HL-60/S4 treated with phorbol 12-myristate 13-acetate at 8.2 ng/mL for 4 days and 3 days (cell line): ENCODE measurements around the gene TCEAL2.
"Not testable (repeated sequence)": the region's sequence is repeated elsewhere in the genome, so short reads cannot be mapped to it uniquely, and the experiment has no call there.

Experiments used
- in situ Hi-C: fragments of 300-500 bp; cut with MboI; formaldehyde crosslinking; loops from 2 replicates; pipeline ENCODE4 v1.15.0; 2022; ENCODE audit warnings: low sequenced_read_pairs

TCEAL2 gene

DNA sequence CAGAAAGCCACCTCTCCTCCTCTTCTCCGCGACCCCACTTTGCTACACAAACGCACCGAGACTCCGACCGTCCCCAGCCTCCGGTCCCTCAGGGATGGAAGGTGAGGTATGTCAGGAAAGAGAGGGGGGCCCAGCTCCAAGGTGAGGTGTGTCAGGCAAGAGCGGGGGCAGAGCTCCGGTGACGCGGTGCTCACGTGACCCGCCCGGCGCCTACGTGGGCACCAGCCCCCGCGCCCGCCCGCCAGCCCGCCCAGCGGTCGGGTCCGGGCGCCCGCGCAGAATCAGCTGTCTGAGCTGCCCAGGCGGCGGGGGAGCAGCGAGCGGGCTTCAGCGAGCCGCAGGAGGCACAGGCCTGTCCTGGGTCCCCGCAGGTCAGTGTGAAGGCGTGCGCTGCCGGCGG lies at the start of gene TCEAL2:
TSS of gene TCEAL2 (plus strand) at position 244 of the 400 bp plus-strand sequence. CDS start 1,152 bp downstream, outside the sequence.
- in situ Hi-C loops: not testable (repeated sequence)

DNA sequence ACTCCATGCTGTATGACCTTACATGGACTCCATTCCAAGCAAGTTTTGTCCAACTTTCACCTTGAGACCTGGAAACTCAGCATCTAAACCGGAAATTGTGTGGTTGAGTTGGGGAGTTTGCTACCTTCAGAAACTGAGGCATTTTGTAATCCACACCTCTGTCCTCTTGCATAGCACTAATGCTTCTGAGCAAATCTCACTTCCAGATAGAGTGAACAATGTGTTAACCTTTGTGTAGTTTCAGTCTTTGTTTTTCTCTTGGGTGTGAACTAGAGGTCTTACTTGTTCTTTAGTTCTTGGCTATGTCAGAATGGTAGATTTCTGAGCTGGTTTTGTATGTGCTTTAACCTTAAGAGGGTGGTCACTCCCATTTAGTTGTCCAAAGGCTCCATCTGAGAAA lies 48.1 kb upstream of the TCEAL2 start:
- in situ Hi-C loops: no loop called here

DNA sequence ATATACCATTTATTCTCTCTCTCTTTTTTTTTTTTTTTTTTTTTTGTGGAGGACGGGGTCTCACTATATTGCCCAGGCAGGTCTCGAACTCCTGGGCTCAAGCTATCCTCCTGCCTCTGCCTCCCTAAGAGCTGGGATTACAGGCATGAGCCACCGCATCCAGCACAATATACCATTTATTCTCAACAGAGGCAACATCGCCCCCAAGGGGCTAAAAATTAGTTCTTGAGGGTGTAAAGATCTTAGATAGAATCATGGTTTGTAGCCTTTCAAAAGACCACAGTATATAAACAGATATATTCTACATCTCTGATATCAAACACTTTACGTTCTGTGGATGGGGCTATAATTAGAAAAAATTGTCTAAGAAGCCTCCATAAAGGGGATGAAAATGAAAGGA lies 39.8 kb upstream of the TCEAL2 start:
- in situ Hi-C loops: no loop called here

DNA sequence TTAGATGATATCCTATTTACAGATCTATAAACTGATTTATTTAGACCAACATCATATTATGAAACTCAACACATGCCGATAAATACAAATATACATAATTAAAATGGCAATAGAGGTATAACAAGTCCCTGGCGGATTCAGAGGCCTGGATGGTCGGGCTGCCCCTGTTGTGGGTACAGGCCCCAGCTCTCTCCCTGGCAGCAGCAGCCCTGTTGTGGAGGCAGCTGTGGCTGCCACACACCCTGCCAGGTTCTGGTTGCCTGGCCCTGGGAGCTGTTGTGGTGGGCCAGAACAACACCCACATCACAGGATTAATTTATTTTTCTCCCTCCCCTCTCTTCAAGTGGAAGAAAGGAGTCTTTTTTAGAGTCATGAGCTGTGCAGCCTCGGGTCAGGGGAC lies 12.1 kb upstream of the TCEAL2 start:
- in situ Hi-C loops: no loop called here

DNA sequence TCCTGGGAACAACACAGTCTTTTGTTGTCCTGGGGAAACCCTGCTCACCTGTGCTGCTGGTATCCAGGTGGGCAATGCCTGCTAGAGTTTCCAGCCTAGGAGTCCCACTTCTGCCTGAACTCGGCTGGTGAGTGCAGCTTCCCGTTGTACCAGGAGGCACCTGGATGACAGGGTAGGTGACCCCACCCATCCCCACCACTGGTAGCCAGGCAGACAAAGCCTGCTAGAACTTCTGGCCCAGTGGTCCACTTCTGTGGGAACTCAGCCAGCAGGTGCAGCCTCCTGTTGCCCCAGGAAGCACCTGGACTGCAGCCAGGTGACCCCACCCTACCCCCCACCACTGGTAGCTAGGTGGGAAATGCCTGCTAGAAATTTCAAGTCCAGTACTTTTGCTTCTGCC lies 9.7 kb upstream of the TCEAL2 start:
- in situ Hi-C loops: no loop called here

DNA sequence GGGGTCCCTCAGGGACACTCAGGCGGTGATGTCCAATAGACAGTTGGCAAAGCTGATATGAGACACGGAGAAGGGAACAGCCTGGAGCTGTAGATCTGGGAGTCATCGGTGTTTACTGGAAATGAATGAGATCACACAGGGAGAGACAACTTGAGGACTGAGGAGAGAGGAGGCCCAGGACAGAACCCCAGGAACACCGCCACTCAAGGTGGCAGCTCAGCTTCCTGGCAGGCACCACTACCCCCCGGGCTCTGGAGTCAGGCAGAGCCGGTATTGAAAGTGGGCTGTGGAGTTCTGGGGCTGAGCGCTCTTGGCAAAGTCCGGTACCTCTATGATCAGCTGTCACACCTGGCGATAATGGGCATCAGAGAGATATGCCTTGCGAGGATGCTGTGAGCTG lies 465 bp upstream of the TCEAL2 start:
- in situ Hi-C loops: not testable (repeated sequence)

DNA sequence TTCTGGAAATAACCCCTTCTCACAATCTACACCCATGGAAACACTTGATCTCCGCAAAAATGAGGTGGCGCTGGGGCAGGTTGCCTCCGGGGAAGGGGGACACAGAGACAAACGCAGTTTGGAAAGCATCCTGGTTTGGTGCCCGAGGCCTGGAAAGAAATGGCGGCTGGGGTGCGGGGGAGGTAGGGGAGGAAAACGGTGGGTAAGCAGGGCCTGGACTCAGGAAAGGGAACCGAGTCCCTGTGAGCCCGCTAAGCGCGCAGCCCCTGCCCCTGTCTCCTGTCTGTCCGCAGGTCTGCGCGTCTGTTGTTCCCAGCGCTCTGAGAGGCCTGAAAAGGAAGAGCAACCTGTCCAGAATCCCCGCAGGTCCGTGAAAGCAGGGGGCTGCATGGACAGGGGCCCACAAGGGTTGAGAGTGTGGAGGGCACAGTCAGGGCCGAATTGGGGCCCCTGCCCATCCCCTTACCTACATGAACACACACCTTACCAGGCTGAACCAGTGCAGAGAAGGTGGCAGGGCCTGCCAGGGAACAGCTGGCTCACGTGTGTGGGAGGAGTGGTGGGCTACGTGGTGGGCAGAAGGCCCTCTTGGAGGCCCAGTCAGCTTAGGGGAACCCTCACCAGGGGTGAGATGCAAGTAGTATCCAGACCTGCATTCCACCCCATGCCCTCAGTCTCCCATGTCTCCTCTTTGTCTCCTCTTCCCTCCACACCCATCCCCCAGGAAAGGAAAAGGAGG lies 770 bp downstream of the TCEAL2 start:
- in situ Hi-C loops: not testable (repeated sequence)

DNA sequence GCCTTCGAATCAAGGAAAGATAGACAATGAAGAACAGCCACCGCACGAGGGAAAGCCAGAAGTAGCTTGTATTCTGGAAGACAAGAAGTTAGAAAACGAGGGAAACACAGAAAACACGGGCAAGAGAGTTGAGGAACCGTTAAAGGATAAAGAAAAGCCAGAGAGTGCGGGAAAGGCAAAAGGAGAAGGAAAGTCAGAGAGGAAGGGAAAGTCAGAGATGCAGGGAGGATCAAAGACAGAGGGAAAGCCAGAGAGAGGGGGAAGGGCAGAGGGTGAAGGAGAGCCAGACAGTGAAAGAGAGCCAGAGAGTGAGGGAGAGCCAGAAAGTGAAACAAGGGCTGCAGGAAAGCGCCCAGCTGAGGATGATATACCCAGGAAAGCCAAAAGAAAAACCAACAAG lies 1.4 kb downstream of the TCEAL2 start:
- in situ Hi-C loops: no loop called here

DNA sequence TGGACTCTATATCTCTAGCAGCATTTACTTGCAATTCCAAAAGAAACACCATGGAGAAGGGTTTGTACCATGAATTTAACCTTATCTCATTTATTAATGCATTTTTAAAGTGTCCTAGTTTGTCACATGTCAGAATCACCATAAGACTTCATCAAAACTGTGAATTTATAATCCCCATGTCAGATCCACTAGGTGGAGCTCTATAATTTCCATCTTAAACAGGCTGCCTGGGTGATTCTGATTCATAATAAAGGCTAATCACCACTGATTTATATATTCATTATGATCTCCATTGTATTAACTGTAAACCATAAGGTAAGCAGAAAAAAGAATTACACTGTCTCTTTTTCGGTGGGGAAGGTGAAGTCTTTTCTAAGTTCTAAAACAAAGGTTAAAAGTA lies 4.0 kb downstream of the TCEAL2 start:
- in situ Hi-C loops: no loop called here

DNA sequence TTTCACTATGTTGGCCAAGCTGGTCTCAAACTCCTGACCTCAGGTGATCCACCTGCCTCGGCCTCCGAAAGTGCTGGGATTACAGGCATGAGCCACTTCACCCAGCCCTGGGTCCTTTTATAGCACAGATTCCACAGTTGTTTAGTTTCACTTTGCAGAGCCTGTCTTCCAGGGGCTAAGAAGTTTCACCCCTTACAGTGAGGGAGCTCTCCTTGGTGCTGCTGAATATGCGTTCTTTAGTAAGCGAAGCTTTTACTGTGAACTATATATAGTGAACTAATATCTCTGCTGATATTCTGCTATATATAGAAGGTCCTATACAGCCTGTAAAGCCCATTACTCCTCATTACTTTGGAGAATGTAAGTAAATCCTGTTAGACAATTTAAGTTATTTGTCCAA lies 12.6 kb downstream of the TCEAL2 start:
- in situ Hi-C loops: no loop called here

DNA sequence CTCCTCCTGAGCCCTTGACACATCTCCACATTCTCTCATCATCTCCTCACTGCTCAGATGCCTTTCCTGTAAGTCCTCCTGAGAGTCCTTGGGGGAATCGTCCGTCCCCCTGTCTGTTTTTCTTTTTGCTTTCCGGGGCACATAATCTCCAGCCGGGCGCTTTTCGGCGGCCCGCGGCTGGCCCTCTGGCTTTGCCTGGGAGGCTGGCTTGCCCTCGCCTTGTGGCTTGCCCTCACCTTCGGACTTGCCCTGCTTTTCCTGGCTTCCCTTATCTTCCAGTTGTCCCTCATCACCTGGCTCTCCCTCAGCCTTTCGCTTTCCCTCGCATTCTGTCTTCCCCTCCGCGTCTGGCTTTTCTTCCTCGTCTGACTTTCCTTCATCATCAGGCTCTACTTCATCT lies 15.4 kb downstream of the TCEAL2 start:
- in situ Hi-C loops: not testable (repeated sequence)

DNA sequence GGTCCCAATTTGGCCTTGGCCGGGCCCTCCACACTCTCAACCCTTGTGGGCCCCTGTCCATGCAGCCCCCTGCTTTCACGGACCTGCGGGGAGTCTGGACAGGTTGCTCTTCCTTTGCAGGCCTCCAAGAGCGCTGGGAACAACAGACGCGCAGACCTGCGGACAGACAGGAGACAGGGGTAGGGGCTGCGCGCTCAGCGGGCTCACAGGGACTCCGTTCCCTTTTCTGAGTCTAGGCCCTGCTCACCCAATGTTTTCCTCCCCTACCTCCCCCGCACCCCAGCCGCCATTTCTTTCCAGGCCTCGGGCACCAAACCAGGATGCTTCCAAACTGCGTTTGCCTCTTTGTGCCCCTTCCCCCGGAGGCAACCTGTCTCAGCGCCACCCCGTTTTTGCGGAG lies 16.2 kb downstream of the TCEAL2 start:
- in situ Hi-C loops: not testable (repeated sequence)

DNA sequence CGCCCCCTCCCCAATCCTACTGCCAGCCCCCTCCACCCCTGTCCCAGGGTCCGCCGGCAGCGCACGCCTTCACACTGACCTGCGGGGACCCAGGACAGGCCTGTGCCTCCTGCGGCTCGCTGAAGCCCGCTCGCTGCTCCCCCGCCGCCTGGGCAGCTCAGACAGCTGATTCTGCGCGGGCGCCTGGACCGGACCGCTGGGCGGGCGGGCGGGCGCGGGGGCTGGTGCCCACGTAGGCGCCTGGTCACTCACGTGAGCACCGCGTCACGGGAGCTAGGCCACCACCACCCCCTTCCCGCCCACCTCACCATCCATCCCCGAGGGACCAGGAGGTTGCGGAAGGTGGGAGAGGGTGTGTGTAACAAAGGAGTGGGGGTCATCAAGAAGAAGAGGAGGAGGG lies 16.8 kb downstream of the TCEAL2 start, which contains the start of gene TCEAL6:
TSS of gene TCEAL6 (minus strand) at position 208 of the 400 bp plus-strand sequence.
- in situ Hi-C loops: not testable (repeated sequence)

DNA sequence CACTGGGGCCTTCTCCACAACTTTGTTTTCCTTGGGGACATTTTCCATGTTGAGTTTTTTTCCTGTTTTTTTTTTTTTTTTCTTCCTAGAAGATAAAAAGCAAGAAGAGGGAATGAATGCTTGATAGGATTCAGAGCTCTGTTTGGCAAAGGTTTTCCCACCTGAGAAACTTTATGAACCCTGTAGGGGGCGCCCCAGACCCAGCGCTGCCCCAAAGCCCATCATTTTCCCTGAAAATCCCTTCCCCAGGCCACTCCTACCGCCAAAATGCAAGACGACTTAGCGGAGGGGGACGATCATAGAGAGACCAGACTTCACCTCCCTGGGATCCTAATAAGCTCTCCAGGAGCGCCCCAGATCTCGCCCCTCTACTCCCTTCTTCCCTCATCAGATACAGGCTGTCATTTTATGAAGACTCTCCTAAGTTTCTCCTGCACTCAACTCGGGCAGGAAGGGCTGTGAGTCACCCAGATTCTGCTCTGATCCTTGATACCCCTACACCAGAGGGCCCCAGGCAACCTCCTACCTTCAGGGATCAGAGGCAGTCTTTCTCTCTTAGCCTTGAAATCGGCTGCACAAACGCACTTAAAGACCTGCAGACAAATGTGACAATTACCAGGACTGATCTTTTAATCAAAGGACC lies 28.9 kb downstream of the TCEAL2 start:
- in situ Hi-C loops: no loop called here

DNA sequence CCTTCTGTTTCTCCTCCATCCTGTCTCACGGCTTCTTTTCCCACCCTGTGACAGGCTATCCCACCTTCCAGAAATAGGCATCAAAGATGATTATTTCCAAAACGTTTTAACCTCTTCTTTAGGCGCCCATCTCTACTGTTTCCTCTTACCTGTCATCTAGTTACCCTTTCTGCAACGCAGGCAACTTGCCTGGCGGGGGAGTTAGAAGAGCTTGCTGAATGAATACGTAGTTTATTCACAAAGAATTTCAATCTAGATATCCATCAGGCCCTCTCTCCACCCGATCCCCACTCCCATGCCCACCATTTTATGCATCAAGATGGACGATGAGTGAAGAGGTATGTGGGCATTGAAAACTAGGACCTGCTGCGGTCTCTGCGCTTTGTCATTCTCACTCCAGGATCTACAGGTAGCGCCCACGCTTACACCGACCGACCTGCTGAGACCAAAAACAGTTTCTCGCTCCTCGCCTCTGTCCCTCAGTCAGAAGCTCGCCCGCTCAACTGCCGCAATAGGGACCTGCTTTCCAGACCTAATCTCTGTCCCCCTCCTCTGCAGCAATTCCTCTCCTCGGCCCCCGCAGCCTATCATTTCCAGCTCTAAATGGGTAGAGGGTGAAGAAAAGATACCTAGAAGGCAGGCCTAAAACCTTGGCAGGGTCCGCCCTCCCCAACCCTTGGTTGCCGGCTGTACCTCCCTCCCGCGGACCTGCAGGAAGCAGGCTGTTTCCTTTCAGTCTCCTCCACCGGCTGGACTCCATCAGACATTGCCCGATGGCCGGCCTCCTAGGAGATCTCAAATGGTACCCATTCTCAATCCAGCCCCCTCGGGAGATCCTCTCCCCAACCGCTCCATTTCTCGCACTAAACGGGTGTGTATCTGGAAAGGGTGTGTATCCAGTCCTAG lies 29.7 kb downstream of the TCEAL2 start:
- in situ Hi-C loops: no loop called here

DNA sequence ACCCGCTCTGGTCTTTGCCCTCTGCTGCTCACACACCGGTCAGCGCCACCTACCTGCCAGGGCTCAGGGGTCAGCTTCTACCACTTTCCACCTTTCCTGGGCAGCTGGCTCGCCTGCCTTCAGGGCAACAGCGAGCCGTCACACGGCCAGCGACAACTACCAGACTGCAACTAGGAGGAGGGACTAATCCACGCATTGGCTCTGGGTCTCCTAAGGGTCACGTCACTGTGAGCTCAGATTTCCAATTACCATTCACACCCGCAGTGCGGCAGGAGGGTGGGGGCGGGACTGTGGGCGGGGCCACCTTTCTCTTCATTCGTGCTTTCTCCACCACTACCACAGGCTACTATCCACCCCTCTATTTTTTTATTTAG lies 30.3 kb downstream of the TCEAL2 start, which contains the start of gene BEX5:
TSS of gene BEX5 (minus strand) at position 172 of the 374 bp plus-strand sequence. CDS start 1,712 bp downstream, outside the sequence.
- in situ Hi-C loops: no loop called here
